Stimulated activated memory B cell treated with anti-CD40 and anti-IgM and Interleukin-4, amounts not matched to agents 10 μg/mL and 1 μg/mL and 100 μg/mL, for 72 hours (primary cell): ENCODE measurements around the gene GET3.
A peak's percentile ranks its signal among the peaks of the same experiment; 100 is the strongest.
"Not testable (repeated sequence)": the region's sequence is repeated elsewhere in the genome, so short reads cannot be mapped to it uniquely, and the experiment has no call there.

Experiments used
- ATAC-seq: fragments of 150-1000 bp; cut with Tn5 transposase; 2 replicates; pipeline ENCODE4 v1.10.0; 2021
- H3K27ac Mint-ChIP-seq: one replicate; pipeline ENCODE4 v1.8.0; 2022; ENCODE audit warnings: mild to moderate bottlenecking, mixed read lengths
- H3K27me3 Mint-ChIP-seq: one replicate; pipeline ENCODE4 v1.8.0; 2022; ENCODE audit warnings: mixed read lengths
- H3K36me3 Mint-ChIP-seq: one replicate; pipeline ENCODE4 v1.8.0; 2022; ENCODE audit warnings: mixed read lengths
- H3K4me1 Mint-ChIP-seq: one replicate; pipeline ENCODE4 v1.8.0; 2022; ENCODE audit warnings: mixed read lengths
- H3K4me3 Mint-ChIP-seq: one replicate; pipeline ENCODE4 v1.8.0; 2022; ENCODE audit warnings: mild to moderate bottlenecking, moderate library complexity, mixed read lengths
- H3K9me3 Mint-ChIP-seq: one replicate; pipeline ENCODE4 v1.8.0; 2022; ENCODE audit warnings: mixed read lengths

GET3 gene

DNA sequence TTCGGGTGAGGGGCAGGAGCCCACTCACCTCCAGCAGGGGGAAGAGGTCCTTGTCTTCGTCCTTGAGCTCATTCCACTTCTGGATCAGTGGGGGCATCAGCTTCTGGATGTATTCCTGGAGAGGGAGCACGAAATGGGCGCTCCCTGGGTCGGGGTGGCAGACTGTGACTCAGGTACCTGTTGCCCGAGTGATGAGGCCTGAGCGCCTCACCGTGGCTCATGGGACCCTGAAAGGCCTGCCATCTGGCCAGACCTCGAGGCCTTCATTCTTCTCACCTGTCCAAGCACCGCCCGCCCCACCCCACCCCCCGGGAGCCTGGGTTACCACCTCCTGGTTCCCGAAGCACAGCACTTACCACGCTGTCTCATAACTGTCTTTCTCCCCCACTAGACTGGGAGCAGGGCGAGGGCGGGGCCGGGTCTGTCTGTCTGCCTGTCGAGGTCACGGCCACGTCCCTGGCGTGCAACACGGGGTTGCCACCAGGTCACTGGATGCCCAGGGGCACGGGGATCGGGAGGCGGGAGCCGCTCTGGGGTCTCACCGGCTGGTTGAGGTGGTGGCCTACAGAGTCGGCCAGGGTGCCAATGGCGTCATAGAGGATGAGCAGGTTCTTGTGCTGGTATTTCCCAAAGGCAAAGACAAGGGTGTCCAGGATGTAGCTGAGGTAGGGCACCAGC, 31.5 kb upstream of the GET3 start:
- Mint-ChIP-seq H3K36me3 (peaks cover 53% of the 10 kb centered on the region), H3K4me3 (no peak overlapping the region), H3K27ac (no peak overlapping the region), H3K4me1 (no peaks in the 10 kb centered on the region), H3K27me3 (no peaks in the 10 kb centered on the region), H3K9me3 (no peaks in the 10 kb centered on the region)
- ATAC-seq: no peak

- H3K4me1 Mint-ChIP-seq: no peaks in the 10 kb centered on the region
- ATAC-seq: no peak
- no peak overlapping the region for H3K27ac Mint-ChIP-seq
- H3K36me3 Mint-ChIP-seq: peaks cover 53% of the 10 kb centered on the region
- no peaks in the 10 kb centered on the region for H3K9me3 Mint-ChIP-seq
- no peaks in the 10 kb centered on the region for H3K27me3 Mint-ChIP-seq
- no peak overlapping the region for H3K4me3 Mint-ChIP-seq
Observed at GRCh38 chr19:12706332-12706718, 31.0 kb upstream of the GET3 start.

GRCh38 chr19:12708641-12709040, 28.7 kb upstream of the GET3 start:
- peaks cover 50% of the 10 kb centered on the region for H3K36me3 Mint-ChIP-seq
- no peak overlapping the region for H3K27ac Mint-ChIP-seq
- no peak for ATAC-seq
- H3K4me3 Mint-ChIP-seq: no peak overlapping the region
- H3K9me3 Mint-ChIP-seq: no peaks in the 10 kb centered on the region
- H3K4me1 Mint-ChIP-seq: peaks cover 7% of the 10 kb centered on the region
- H3K27me3 Mint-ChIP-seq: no peaks in the 10 kb centered on the region

DNA sequence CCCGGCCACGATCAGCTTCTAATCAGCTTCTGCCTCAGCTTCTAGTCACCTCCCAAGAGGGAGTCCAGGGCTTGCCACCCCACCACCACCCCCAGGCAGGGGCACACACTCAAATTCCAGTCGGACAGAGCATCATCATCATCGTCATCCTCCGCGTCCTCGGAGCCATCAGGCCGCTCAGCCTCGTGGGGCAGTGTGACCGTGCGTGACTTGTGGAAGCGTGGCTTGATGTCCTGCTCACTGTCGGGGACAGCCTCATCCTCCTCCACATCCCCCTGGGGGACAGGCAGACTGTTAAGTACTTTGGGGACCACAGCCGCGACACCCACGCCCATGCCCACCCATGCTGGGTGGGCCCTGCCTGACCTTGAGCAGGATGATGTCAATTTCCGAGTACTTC, 26.1 kb upstream of the GET3 start:
- Mint-ChIP-seq H3K4me3 (no peak overlapping the region), H3K36me3 (peaks cover 39% of the 10 kb centered on the region), H3K27ac (no peak overlapping the region), H3K27me3 (no peaks in the 10 kb centered on the region), H3K4me1 (peaks cover 7% of the 10 kb centered on the region), H3K9me3 (no peaks in the 10 kb centered on the region)
- ATAC-seq: no peak

DNA sequence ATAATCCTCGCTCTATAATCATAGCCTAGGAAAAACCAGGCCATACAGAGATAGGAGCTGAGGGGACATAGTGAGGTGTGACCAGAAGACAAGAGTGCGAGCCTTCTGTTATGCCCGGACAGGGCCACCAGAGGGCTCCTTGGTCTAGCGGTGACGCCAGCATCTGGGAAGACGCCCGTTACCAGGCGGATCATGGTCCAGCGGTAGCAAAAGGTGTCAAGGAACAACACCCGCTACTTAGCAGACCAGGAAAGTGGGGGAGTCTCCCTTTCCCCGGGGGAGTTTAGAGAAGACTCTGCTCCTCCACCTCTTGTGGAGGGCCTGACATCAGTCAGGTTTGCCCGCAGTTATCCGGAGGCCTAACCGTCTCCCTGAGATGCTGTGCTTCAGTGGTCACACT, 25.2 kb upstream of the GET3 start:
- H3K9me3 Mint-ChIP-seq: not testable (repeated sequence)

DNA sequence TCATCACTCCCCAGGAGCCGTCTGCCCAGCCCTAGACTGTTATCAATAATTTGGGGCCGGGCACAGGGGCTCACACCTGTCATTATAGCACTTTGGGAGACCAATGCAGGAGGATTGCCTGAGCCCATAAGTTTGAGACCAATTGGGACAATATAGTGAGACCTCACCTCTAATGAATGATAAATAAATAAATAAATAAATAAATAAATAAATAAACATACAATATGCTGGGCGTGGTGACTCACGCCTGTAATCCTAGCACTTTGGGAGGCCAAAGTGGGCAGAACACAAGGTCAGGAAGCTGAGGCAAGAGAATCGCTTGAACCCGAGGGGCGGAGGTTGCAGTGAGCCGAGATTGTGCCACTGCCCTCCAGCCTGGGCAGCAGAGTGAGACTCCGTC, 24.0 kb upstream of the GET3 start:
- H3K4me3 Mint-ChIP-seq, H3K27me3 Mint-ChIP-seq, H3K27ac Mint-ChIP-seq, H3K4me1 Mint-ChIP-seq, ATAC-seq, H3K9me3 Mint-ChIP-seq: not testable (repeated sequence)
- H3K36me3 Mint-ChIP-seq: peaks cover 42% of the 10 kb centered on the region

More for the DNA sequence above, 25.2 kb upstream of the GET3 start:
- ATAC-seq, H3K27ac Mint-ChIP-seq, H3K27me3 Mint-ChIP-seq, H3K4me3 Mint-ChIP-seq, H3K4me1 Mint-ChIP-seq: not testable (repeated sequence)
- H3K36me3 Mint-ChIP-seq: peaks cover 42% of the 10 kb centered on the region

- Mint-ChIP-seq H3K27me3 (no peaks in the 10 kb centered on the region), H3K9me3 (no peaks in the 10 kb centered on the region), H3K4me1 (peaks cover 18% of the 10 kb centered on the region), H3K27ac (no peak overlapping the region), H3K4me3 (no peak overlapping the region), H3K36me3 (peaks cover 48% of the 10 kb centered on the region)
- ATAC-seq: no peak
Observed at GRCh38 chr19:12715102-12715501, 22.2 kb upstream of the GET3 start.

- no peak for ATAC-seq
- H3K36me3 Mint-ChIP-seq: peaks cover 45% of the 10 kb centered on the region
- no peaks in the 10 kb centered on the region for H3K27me3 Mint-ChIP-seq
- no peaks in the 10 kb centered on the region for H3K9me3 Mint-ChIP-seq
- H3K4me1 Mint-ChIP-seq: peaks cover 26% of the 10 kb centered on the region
- H3K27ac Mint-ChIP-seq: no peak overlapping the region
- no peak overlapping the region for H3K4me3 Mint-ChIP-seq
Observed at GRCh38 chr19:12715929-12716328, 21.4 kb upstream of the GET3 start.

GRCh38 chr19:12720296-12720695, 17.0 kb upstream of the GET3 start:
- no peaks in the 10 kb centered on the region for H3K27me3 Mint-ChIP-seq
- peaks cover 53% of the 10 kb centered on the region for H3K4me1 Mint-ChIP-seq
- H3K36me3 Mint-ChIP-seq: peaks cover 30% of the 10 kb centered on the region
- H3K9me3 Mint-ChIP-seq: no peaks in the 10 kb centered on the region
- peak overlapping the region; percentile 71 for H3K4me3 Mint-ChIP-seq
- no peak for ATAC-seq
- no peak overlapping the region for H3K27ac Mint-ChIP-seq

GRCh38 chr19:12720851-12721655, 16.2 kb upstream of the GET3 start:
- H3K4me3 Mint-ChIP-seq: peak overlapping the region; percentile 95
- H3K4me1 Mint-ChIP-seq: peaks cover 53% of the 10 kb centered on the region
- peak overlapping the region; percentile 77 for H3K27ac Mint-ChIP-seq
- H3K27me3 Mint-ChIP-seq: no peaks in the 10 kb centered on the region
- ATAC-seq: peak; percentile 8
- H3K36me3 Mint-ChIP-seq: peaks cover 26% of the 10 kb centered on the region
- H3K9me3 Mint-ChIP-seq: no peaks in the 10 kb centered on the region

GRCh38 chr19:12721656-12722565, 15.4 kb upstream of the GET3 start:
- Mint-ChIP-seq H3K9me3 (no peaks in the 10 kb centered on the region), H3K36me3 (peaks cover 25% of the 10 kb centered on the region), H3K4me1 (peaks cover 61% of the 10 kb centered on the region), H3K4me3 (peak overlapping the region; percentile 95), H3K27ac (peak overlapping the region; percentile 77), H3K27me3 (no peaks in the 10 kb centered on the region)
- peak; percentile 69 for ATAC-seq

GRCh38 chr19:12722566-12723380, 14.5 kb upstream of the GET3 start:
- H3K27ac Mint-ChIP-seq: peak overlapping the region; percentile 77
- H3K27me3 Mint-ChIP-seq: no peaks in the 10 kb centered on the region
- H3K36me3 Mint-ChIP-seq: peaks cover 26% of the 10 kb centered on the region
- ATAC-seq: peak; percentile 96
- H3K4me3 Mint-ChIP-seq: peak overlapping the region; percentile 90
- H3K4me1 Mint-ChIP-seq: peaks cover 62% of the 10 kb centered on the region
- no peaks in the 10 kb centered on the region for H3K9me3 Mint-ChIP-seq

DNA sequence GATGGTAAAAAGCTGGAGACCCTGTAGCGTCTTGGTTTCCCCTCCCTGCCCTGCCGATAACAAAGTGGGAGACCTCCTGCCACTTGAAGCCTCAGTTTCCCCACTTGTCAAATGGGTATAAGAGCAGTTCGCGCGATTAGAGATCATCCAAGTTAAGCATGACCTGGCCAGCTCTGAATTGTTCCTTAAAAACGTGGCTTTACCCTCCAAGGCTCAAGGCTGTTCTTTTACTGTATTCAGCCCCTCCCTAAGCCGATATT, 14.0 kb upstream of the GET3 start:
- Mint-ChIP-seq H3K4me1 (peaks cover 60% of the 10 kb centered on the region), H3K9me3 (no peaks in the 10 kb centered on the region), H3K27ac (peak overlapping the region; percentile 77), H3K27me3 (no peaks in the 10 kb centered on the region), H3K36me3 (peaks cover 27% of the 10 kb centered on the region), H3K4me3 (peak overlapping the region; percentile 90)
- ATAC-seq: no peak

DNA sequence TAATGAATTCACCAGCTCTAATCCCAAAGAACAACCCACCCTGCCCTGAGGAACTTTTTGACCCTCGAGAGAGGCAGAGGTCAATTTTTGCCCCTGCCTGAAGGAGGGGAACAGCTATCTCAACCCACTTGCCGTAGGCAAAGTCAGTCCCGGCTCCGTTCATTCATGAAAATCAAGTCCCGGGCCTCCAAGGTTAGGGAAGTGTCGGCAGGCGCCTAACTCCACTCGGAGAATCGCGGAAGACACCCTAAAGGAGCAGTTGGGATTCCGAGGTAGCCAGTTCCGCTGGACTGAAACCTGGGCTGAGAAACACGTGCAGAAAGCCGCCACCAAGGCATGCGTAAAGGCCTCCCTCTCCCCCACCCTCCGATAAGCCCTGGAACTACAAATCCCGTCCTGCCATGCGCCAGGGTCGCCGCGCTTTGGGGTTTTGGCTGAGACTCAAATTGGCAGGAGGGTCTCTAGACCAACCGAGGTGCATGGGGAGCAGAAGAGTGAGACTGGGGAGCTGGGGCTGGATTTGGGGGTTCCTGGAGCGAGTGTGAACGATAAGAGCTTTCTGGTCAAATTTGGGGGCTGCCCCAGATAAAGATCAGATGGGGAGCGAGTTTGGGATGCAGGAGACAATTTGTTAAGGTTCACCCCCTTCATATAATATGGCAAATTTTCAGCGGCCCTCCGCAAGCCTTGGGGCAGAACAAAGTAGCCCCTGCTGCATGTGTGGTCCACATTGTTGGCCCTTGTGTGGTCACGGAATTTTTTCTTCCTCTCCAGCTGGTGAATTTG, 13.5 kb upstream of the GET3 start, which contains the start of gene TNPO2:
TSS of gene TNPO2 (minus strand) at position 292 of the 786 bp plus-strand sequence. CDS start 2,955 bp downstream, outside the sequence.
- Mint-ChIP-seq H3K4me1 (peaks cover 59% of the 10 kb centered on the region), H3K36me3 (peaks cover 29% of the 10 kb centered on the region)

More for the DNA sequence above, 13.5 kb upstream of the GET3 start, which contains the start of gene TNPO2:
- H3K9me3 Mint-ChIP-seq: no peaks in the 10 kb centered on the region
- peak; percentile 70 for ATAC-seq
- peak within 1 kb of the TSS; percentile 90 for H3K4me3 Mint-ChIP-seq
- H3K27ac Mint-ChIP-seq: peak within 1 kb of the TSS; percentile 77
- H3K27me3 Mint-ChIP-seq: no peaks in the 10 kb centered on the region
